Gastroesophageal sphincter (tissue), 3 donors: Measurements from ENCODE around the gene KRT8.

Experiments used
- POLR2AphosphoS5 ChIP-seq: sonication (generic); formaldehyde crosslinking; IDR thresholded peaks from one replicate; pipeline ENCODE4 v1.6.1; 2017; ENCODE audit warnings: antibody characterized with exemption
- TF ChIP-seq, protein P1 (sequence below), 4 experiments: fragments of 200-600 bp in 2 of 4; fragments of 450-650 bp in 2 of 4; sonication (generic) in 1 of 4; IDR thresholded peaks; one replicate each; pipeline ENCODE4 v1.5.1; 2017 to 2019; ENCODE audit warnings: antibody characterized with exemption in 4 of 4, mild to moderate bottlenecking in 2 of 4, moderate library complexity in 2 of 4

DNA sequence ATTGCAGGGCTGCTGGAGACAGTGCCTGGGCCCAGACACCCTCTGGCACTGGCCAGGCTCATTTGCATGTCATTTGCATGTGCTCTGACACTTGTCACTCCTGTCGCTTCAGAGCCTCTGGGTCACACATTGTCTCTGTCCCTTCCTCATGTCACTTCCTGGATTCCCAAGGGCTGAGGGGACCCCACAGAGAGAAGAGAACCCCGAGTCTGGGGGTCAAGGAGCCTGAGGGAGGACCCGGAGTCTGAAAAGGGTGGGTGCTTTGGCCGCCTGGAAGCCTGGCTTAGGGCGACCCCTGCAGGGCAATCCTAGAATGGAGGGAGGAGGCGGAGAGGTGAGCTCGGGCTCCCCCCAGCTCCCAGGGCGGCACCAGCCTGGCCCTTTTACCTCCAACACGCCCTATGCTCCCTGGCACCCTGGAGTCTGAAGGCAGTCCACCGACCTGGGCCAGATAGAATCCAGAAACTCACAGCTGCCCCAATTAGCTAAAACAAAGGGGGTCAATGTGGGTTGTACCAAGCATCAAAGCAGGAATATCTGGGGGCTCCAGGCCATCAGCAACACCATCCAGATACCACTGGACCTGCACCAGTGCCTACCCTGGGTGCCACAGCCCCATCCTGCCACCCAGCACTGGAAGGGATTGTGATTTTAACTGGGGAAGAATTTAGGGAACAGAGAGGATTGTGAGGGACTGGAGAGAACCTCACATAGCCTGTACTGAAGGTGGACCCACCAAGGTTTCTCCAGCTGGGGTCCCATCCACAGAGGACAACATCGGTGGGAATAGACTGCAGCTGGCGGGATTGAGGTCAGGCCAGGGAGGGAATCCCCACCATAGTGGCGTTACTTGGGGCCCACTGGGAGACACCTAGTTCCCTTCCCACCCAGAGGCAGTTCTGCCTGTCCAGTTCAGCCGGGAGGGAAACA, 34.2 kb downstream of the KRT8 start:
- TF ChIP-seq, protein P1, sequence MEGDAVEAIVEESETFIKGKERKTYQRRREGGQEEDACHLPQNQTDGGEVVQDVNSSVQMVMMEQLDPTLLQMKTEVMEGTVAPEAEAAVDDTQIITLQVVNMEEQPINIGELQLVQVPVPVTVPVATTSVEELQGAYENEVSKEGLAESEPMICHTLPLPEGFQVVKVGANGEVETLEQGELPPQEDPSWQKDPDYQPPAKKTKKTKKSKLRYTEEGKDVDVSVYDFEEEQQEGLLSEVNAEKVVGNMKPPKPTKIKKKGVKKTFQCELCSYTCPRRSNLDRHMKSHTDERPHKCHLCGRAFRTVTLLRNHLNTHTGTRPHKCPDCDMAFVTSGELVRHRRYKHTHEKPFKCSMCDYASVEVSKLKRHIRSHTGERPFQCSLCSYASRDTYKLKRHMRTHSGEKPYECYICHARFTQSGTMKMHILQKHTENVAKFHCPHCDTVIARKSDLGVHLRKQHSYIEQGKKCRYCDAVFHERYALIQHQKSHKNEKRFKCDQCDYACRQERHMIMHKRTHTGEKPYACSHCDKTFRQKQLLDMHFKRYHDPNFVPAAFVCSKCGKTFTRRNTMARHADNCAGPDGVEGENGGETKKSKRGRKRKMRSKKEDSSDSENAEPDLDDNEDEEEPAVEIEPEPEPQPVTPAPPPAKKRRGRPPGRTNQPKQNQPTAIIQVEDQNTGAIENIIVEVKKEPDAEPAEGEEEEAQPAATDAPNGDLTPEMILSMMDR (IDR thresholded peaks at IDR 0.05), result peak in 3 of 4 experiments; percentile 42 to 76 (median 55)
- TF ChIP-seq POLR2AphosphoS5, result no peak
